NCI-H2196 (cell line): ENCODE data around the gene DPYSL4.

Source experiments
- DNase-seq: peaks from one replicate; lab custom pipeline; 2025; ENCODE audit not compliant: unreplicated experiment; lab: John Stamatoyannopoulos, UW

The DPYSL4 gene

GRCh38 chr10:132193907-132194552 lies 7.3 kb downstream of the DPYSL4 start:
- no peak for DNase-seq

- no peak for DNase-seq
Measured at GRCh38 chr10:132194726-132195125, 8.0 kb downstream of the DPYSL4 start.

- no peak for DNase-seq
Measured at GRCh38 chr10:132195366-132196075, 8.8 kb downstream of the DPYSL4 start.

- no peak for DNase-seq
Measured at GRCh38 chr10:132196178-132197113, 9.7 kb downstream of the DPYSL4 start.

- no peak for DNase-seq
Measured at GRCh38 chr10:132197271-132198067, 10.7 kb downstream of the DPYSL4 start.

GRCh38 chr10:132198068-132198370 lies 11.3 kb downstream of the DPYSL4 start:
- DNase-seq, result no peak

GRCh38 chr10:132198381-132199181 lies 11.8 kb downstream of the DPYSL4 start:
- no peak for DNase-seq

GRCh38 chr10:132199268-132199853 lies 12.6 kb downstream of the DPYSL4 start:
- DNase-seq, result no peak

GRCh38 chr10:132199854-132200311 lies 13.1 kb downstream of the DPYSL4 start:
- no peak for DNase-seq

- DNase-seq, result no peak
Measured at GRCh38 chr10:132200344-132201110, 13.8 kb downstream of the DPYSL4 start.

GRCh38 chr10:132201111-132201969 lies 14.6 kb downstream of the DPYSL4 start:
- no peak for DNase-seq

- no peak for DNase-seq
Measured at GRCh38 chr10:132202070-132202970, 15.6 kb downstream of the DPYSL4 start.

- DNase-seq, result no peak
Measured at GRCh38 chr10:132203256-132204077, 16.7 kb downstream of the DPYSL4 start.

GRCh38 chr10:132204078-132204780 lies 17.5 kb downstream of the DPYSL4 start:
- DNase-seq, result no peak

GRCh38 chr10:132204781-132205473 lies 18.2 kb downstream of the DPYSL4 start:
- no peak for DNase-seq
